Mucosa of rectum (tissue), 2 donors: ENCODE results near the gene LRRN1.

ENCODE experiments used
- H3K27ac ChIP-seq, 2 donors: one replicate each; pipeline ENCODE4 v1.7.0; 2013; ENCODE audit warnings: inconsistent platforms in 2 of 2, low read depth in 2 of 2, low read length in 2 of 2
- H3K27me3 ChIP-seq, 2 donors: one replicate each; pipeline ENCODE4 v1.7.0; 2013; ENCODE audit warnings: low read length in 2 of 2; ENCODE audit not compliant: control insufficient read depth in 2 of 2, insufficient read depth in 2 of 2
- H3K36me3 ChIP-seq, 2 donors: one replicate each; pipeline ENCODE4 v1.7.0; 2013; ENCODE audit warnings: low read length in 2 of 2; ENCODE audit not compliant: control insufficient read depth in 2 of 2, insufficient read depth in 2 of 2
- H3K4me1 ChIP-seq, 2 donors: one replicate each; pipeline ENCODE4 v1.7.0; 2013; ENCODE audit warnings: low read length in 2 of 2, mild to moderate bottlenecking in 1 of 2; ENCODE audit not compliant: control insufficient read depth in 2 of 2, insufficient read depth in 2 of 2
- H3K4me3 ChIP-seq, 2 donors: one replicate each; pipeline ENCODE4 v1.7.0; 2013; ENCODE audit warnings: low read length in 2 of 2
- H3K9ac ChIP-seq, 2 donors: one replicate each; pipeline ENCODE4 v1.7.0; 2013; ENCODE audit warnings: low read length in 2 of 2, low read depth in 1 of 2, mild to moderate bottlenecking in 1 of 2
- H3K9me3 ChIP-seq, 2 donors: one replicate each; pipeline ENCODE4 v1.7.0; 2013; ENCODE audit warnings: low read length in 2 of 2; ENCODE audit not compliant: control insufficient read depth in 2 of 2
- donor health status: healthy.
- donor health status: Normal muscosa, but diverticular disease.

The LRRN1 gene

DNA sequence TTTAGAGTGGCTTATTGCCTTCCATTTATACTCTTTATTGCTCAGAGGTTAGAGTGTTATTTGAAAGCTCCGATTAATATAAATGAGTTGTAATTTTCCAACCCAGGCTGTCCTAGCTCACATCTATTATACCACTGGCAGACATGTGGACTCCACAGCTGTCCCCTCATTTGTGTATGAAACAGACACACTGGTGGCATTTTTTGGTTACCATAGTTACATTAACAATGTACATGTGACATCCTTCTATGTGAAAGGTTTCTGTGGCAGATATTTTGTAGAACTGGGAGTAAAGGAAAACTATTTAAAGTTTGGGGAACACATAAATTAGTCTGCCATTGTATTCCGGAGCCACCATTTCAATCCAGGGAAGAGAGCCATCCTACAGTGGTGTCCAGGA lies 5.3 kb downstream of the LRRN1 start:
- peaks cover 10 to 17% of the 10 kb centered on the region in 2 donors for H3K27me3 ChIP-seq
- H3K27ac ChIP-seq, result no peak overlapping the region

DNA sequence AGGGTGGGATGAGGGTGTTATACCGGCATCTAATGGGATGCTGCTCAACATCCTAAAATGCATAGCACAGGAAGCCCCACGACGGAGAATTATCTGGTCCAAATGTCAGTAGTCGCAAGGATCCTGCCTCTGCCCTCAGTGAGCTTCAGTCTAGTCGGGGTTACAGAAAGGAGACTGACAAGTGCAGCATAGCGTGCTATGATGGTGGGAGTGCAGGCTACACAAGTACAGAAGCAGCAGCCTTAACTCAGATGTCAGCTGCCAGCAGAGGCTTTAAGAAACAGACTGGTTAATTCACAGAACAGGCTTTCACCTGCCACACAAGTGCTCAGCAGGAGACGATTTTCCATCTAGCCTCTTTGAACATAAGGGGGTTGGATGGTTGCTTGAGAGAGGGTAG lies 6.9 kb downstream of the LRRN1 start:
- no peak overlapping the region for H3K4me3 ChIP-seq
- peaks cover 10% of the 10 kb centered on the region in 2 donors for H3K27me3 ChIP-seq
- no peak overlapping the region for H3K27ac ChIP-seq
- H3K4me1 ChIP-seq, result no peaks in the 10 kb centered on the region
- H3K36me3 ChIP-seq, result no peaks in the 10 kb centered on the region
- no peak overlapping the region for H3K9ac ChIP-seq
- H3K9me3 ChIP-seq, result no peaks in the 10 kb centered on the region

More for the DNA sequence above, 5.3 kb downstream of the LRRN1 start:
- Histone ChIP-seq H3K36me3 (no peaks in the 10 kb centered on the region), H3K4me3 (no peak overlapping the region), H3K4me1 (peaks cover 0 to 3% of the 10 kb centered on the region in 2 donors), H3K9me3 (no peaks in the 10 kb centered on the region), H3K9ac (no peak overlapping the region)

DNA sequence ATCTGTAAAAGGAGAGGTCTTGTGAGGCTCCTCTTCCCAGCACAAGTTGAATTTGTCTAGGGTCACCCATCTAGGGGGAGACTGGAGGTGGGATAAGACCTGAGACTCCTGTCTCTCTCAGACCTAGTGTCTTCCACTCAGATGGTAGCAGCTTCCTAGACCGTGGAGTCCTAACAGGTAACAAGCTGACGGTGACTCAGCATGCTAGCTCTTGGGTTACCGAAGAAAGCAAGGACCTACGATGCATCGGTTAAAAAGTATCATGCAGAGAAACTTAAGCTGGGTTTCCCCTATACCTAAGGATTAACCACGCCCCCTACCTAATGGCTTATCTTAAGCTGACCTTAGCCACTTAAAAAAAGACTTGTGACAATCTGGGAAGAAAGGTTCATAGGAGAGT lies 7.6 kb downstream of the LRRN1 start:
- Histone ChIP-seq H3K27me3 (peaks cover 2 to 5% of the 10 kb centered on the region in 2 donors), H3K9me3 (no peaks in the 10 kb centered on the region), H3K4me1 (no peaks in the 10 kb centered on the region), H3K9ac (no peak overlapping the region), H3K36me3 (no peaks in the 10 kb centered on the region), H3K4me3 (no peak overlapping the region), H3K27ac (no peak overlapping the region)

DNA sequence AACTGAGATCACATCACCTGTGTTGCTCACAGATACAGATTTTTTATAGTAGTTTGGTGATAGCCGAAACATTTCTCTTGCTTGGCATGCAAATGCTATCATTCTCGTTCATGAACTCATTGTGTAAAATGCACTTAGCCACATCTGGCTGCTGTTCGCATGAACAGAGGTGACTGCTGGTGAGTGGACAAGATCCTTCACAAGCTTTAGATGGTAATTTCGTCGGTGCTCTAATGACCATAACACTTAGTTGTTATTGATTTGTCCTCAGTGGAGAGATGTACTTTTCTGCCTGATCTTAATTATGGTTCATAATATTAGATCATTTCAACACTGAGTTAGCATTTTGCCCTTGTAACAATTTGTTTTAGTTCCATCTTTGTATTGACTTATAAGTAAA lies 13.8 kb downstream of the LRRN1 start:
- H3K36me3 ChIP-seq, result no peaks in the 10 kb centered on the region
- H3K27me3 ChIP-seq, result no peaks in the 10 kb centered on the region
- no peak overlapping the region for H3K9ac ChIP-seq
- no peak overlapping the region for H3K27ac ChIP-seq
- no peak overlapping the region for H3K4me3 ChIP-seq
- H3K9me3 ChIP-seq, result no peaks in the 10 kb centered on the region
- no peaks in the 10 kb centered on the region for H3K4me1 ChIP-seq

DNA sequence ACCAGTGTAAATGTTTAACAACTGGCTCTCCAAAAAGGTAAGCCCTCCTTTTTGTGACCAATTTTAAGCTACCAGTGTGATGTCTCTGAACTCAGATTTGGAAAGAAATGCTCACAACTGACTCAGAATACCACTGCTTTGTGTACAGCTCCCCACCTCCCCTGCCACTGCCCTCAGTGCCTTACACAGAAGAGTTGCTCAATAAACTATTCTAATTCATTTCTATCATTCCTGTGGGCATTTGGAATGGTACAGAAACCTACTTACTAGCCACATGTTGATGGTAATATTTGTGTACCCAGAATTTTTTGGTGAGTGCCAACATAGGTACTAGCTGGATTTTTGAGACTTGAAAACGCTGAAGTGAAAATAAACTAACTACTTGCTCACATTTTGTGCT lies 16.0 kb downstream of the LRRN1 start:
- Histone ChIP-seq H3K27ac (no peak overlapping the region), H3K4me1 (no peaks in the 10 kb centered on the region), H3K36me3 (no peaks in the 10 kb centered on the region), H3K27me3 (no peaks in the 10 kb centered on the region), H3K9ac (no peak overlapping the region), H3K4me3 (no peak overlapping the region), H3K9me3 (no peaks in the 10 kb centered on the region)

DNA sequence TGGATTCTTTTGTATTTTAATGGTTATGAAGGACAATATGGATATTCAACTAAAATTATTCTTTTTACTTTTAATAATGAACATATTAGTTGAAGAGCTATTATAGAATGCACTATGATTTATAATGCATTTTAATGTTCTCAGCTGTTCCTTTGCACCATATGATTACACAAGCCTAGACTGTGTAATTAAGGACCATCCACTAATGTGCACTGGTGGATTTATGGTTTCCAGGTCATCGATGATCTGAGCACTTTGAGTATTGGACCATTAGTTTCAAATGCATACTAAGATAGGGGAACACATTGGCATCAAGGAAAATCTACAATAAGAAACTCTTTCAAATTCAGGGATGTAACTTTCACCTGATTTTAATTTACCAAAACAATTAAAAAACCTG lies 16.8 kb downstream of the LRRN1 start:
- Histone ChIP-seq H3K4me3 (no peak overlapping the region), H3K9ac (no peak overlapping the region), H3K36me3 (no peaks in the 10 kb centered on the region), H3K27me3 (no peaks in the 10 kb centered on the region), H3K9me3 (no peaks in the 10 kb centered on the region), H3K4me1 (no peaks in the 10 kb centered on the region), H3K27ac (no peak overlapping the region)

DNA sequence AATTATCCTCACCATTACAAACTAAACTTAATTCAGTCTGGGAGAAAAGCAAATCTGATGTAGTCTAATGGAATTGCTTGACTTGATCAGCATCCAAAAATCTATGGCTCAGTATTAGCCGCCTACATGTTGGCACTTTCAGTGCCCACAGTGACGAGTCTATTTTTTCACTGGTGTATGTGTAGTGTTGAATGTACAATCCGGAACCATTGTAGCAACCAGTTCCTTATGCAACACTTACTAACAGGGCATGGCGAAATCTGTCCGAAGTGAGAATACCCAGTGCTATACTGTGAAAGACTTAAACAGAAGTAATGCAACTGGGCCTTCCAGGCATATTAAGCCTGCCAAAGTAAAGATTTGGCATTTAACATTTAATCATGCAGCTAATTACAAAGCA lies 18.6 kb downstream of the LRRN1 start:
- no peaks in the 10 kb centered on the region for H3K4me1 ChIP-seq
- H3K4me3 ChIP-seq, result no peak overlapping the region
- H3K9ac ChIP-seq, result no peak overlapping the region
- H3K9me3 ChIP-seq, result no peaks in the 10 kb centered on the region
- no peaks in the 10 kb centered on the region for H3K36me3 ChIP-seq
- no peak overlapping the region for H3K27ac ChIP-seq
- no peaks in the 10 kb centered on the region for H3K27me3 ChIP-seq

DNA sequence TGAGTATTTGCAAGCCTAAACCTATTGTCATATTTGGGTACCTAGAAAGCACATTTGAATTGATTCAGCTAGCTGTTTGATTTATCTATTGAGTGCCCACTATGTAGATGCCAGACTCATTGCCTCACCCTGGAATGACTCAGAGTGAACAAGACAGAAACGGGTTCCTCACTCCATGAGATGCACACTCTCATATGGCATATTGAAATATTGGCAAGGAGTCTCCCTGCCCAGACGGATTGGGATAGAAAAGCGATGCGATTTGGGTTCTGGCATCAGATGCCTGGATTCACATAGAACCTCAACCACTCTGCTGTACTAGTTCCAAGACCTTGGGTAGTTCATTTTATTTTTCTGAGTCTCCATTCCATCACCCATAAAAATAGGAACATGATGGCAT lies 22.5 kb downstream of the LRRN1 start:
- Histone ChIP-seq H3K4me3 (no peak overlapping the region), H3K27me3 (no peaks in the 10 kb centered on the region), H3K36me3 (no peaks in the 10 kb centered on the region), H3K27ac (no peak overlapping the region), H3K4me1 (no peaks in the 10 kb centered on the region), H3K9ac (no peak overlapping the region), H3K9me3 (no peaks in the 10 kb centered on the region)

DNA sequence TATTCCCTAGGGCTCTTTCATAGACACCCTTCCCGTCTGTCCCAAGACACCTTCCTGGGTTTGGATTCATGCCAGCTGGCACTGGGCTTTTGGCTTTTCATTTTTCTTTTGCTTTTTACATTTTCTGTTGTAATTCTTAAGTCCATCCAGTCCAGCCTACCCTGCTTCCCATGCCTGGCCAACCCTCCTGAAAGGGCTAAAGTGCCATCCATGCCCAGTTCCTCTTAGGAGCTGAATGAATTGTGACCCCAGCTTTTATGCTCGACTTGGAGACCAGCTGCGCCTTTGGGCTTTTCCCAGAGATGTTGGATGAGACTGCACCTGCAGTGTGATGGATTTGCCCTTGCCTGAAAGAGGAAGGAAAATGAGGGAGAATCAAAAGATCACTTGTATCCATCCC lies 25.8 kb downstream of the LRRN1 start:
- no peaks in the 10 kb centered on the region for H3K27me3 ChIP-seq
- H3K27ac ChIP-seq, result no peak overlapping the region
- H3K36me3 ChIP-seq, result no peaks in the 10 kb centered on the region
- no peaks in the 10 kb centered on the region for H3K9me3 ChIP-seq
- H3K4me3 ChIP-seq, result no peak overlapping the region
- no peaks in the 10 kb centered on the region for H3K4me1 ChIP-seq
- H3K9ac ChIP-seq, result no peak overlapping the region

DNA sequence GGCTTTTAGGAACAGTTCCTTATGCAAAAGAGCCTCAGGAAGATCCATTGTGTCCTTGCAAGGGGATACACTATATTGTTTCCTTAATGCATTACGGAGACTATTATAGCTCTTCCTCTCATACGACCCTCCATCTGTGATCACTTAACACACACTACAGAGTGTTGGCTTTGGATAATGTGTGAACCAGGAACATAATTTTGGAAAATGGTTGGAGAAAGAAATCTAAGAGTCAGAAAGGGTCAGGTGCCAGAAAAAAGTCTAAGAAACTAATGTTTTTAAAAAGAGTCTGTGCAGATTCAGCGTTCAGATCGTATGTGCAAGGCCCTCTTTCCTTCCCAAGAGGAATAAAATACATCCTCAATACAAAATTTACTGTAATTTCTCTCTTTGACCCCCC lies 27.3 kb downstream of the LRRN1 start:
- H3K4me1 ChIP-seq, result no peaks in the 10 kb centered on the region
- no peaks in the 10 kb centered on the region for H3K9me3 ChIP-seq
- no peaks in the 10 kb centered on the region for H3K36me3 ChIP-seq
- no peaks in the 10 kb centered on the region for H3K27me3 ChIP-seq
- no peak overlapping the region for H3K9ac ChIP-seq
- H3K27ac ChIP-seq, result no peak overlapping the region
- H3K4me3 ChIP-seq, result no peak overlapping the region

DNA sequence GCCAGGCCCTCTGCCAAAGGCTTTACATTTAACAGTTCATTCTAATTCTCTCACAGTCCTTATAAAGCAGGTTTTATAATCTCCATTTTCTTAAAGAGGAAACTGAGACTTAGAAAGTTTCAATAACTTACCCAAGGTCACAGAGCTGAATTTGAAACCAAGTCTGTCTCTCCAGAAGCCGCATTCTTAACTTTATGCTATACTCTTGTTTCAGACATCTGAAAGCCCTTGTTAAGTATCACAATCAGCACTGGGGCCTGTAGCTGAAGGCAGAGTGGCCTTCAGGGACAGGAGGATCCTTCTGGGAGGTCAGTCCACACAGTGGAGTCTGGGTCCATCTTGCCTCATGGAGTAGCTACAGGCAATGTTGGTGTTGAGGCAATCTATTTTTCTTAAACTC lies 27.9 kb downstream of the LRRN1 start:
- H3K27me3 ChIP-seq, result no peaks in the 10 kb centered on the region
- H3K4me1 ChIP-seq, result no peaks in the 10 kb centered on the region
- H3K36me3 ChIP-seq, result no peaks in the 10 kb centered on the region
- H3K27ac ChIP-seq, result no peak overlapping the region
- H3K9me3 ChIP-seq, result no peaks in the 10 kb centered on the region
- H3K9ac ChIP-seq, result no peak overlapping the region
- H3K4me3 ChIP-seq, result no peak overlapping the region
